Keratinocyte (primary cell): Measurements from ENCODE around the gene HOXB4. TPM values are rescaled to one million over a fixed set of nuclear protein-coding genes. Genes with fewer than 3 reads are reported as not detected.

ENCODE experiments used
- DNase-seq: peaks from one replicate; pipeline ENCODE4 v3.0.0-alpha.2; 2011; ENCODE audit warnings: low read depth, missing footprints, low spot score
- FAIRE-seq: peaks from 2 replicates; lab custom pipeline; 2011; peaks lifted over from hg19 to GRCh38; lab: Jason Lieb, UNC
- H2AFZ ChIP-seq: 2 replicates; pipeline ENCODE4 v1.6.0; 2012; ENCODE audit warnings: low read length, control low read depth, inconsistent platforms; ENCODE audit not compliant: control insufficient read depth
- H3K27ac ChIP-seq: 2 replicates; pipeline ENCODE4 v1.5.1; 2011; ENCODE audit warnings: low read length; ENCODE audit not compliant: control insufficient read depth, insufficient read depth
- H3K27me3 ChIP-seq: 3 replicates; pipeline ENCODE4 v1.6.0; 2011; ENCODE audit warnings: low read length; ENCODE audit not compliant: control insufficient read depth, insufficient read depth; ENCODE audit errors: extremely low read depth
- H3K36me3 ChIP-seq, 2 experiments: 2 replicates in 1 of 2; 3 replicates in 1 of 2; pipeline ENCODE4 v1.5.1; 2011; ENCODE audit warnings: low read length in 2 of 2, mild to moderate bottlenecking in 1 of 2; ENCODE audit not compliant: control insufficient read depth in 2 of 2, insufficient read depth in 2 of 2; ENCODE audit errors: extremely low read depth in 1 of 2
- H3K4me1 ChIP-seq: 3 replicates; pipeline ENCODE4 v1.5.1; 2011; ENCODE audit warnings: low read length; ENCODE audit not compliant: control insufficient read depth, insufficient read depth; ENCODE audit errors: extremely low read depth
- H3K4me2 ChIP-seq: 3 replicates; pipeline ENCODE4 v1.6.0; 2011; ENCODE audit warnings: low read depth, low read length; ENCODE audit not compliant: control insufficient read depth, insufficient read depth; ENCODE audit errors: extremely low read depth
- H3K4me3 ChIP-seq, 3 experiments: fragments of 200-600 bp in 1 of 3; sonication (generic) in 1 of 3; 2 replicates in 2 of 3; 3 replicates in 1 of 3; pipeline ENCODE4 v1.5.1; 2011 to 2016; ENCODE audit warnings: low read length in 3 of 3, mild to moderate bottlenecking in 3 of 3, control low read depth in 2 of 3, inconsistent platforms in 1 of 3, low read depth in 1 of 3, mixed read lengths in 1 of 3, mixed run types in 1 of 3, moderate library complexity in 1 of 3; ENCODE audit not compliant: control insufficient read depth in 2 of 3, insufficient read depth in 2 of 3; ENCODE audit errors: extremely low read depth in 1 of 3
- H3K79me2 ChIP-seq: 2 replicates; pipeline ENCODE4 v1.6.0; 2012; ENCODE audit warnings: low read length; ENCODE audit not compliant: control insufficient read depth, insufficient read depth
- H3K9ac ChIP-seq: 3 replicates; pipeline ENCODE4 v1.6.0; 2011; ENCODE audit warnings: low read length; ENCODE audit not compliant: control insufficient read depth, insufficient read depth; ENCODE audit errors: extremely low read depth
- H3K9me1 ChIP-seq: 3 replicates; pipeline ENCODE4 v1.6.0; 2011; ENCODE audit warnings: low read length; ENCODE audit not compliant: control insufficient read depth, insufficient read depth; ENCODE audit errors: extremely low read depth
- H3K9me3 ChIP-seq: 2 replicates; pipeline ENCODE4 v1.5.1; 2012; ENCODE audit warnings: low read depth, low read length; ENCODE audit not compliant: control insufficient read depth
- H4K20me1 ChIP-seq: 3 replicates; pipeline ENCODE4 v1.6.0; 2011; ENCODE audit warnings: low read length; ENCODE audit not compliant: control insufficient read depth, insufficient read depth; ENCODE audit errors: extremely low read depth
- CTCF ChIP-seq, 3 experiments: IDR thresholded peaks in 1 of 3; conservative IDR thresholded peaks in 1 of 3; optimal IDR thresholded peaks in 1 of 3; 2 replicates in 2 of 3; 3 replicates in 1 of 3; pipeline versions ENCODE3 to v1.5.1; 2011; ENCODE audit warnings: low read length in 3 of 3, mild to moderate bottlenecking in 3 of 3, moderate library complexity in 2 of 3, control low read depth in 1 of 3, inconsistent platforms in 1 of 3; ENCODE audit not compliant: insufficient read depth in 2 of 3; ENCODE audit errors: extremely low read depth in 1 of 3
- EZH2 ChIP-seq: IDR thresholded peaks from one replicate; pipeline ENCODE4 v1.6.1; 2012; ENCODE audit warnings: inconsistent platforms, mild to moderate bottlenecking, low read length, moderate library complexity
- dilution Hi-C: fragments of 300-500 bp; cut with MboI; formaldehyde crosslinking; loops from one replicate; pipeline ENCODE4 v1.7.0; 2020; ENCODE audit warnings: low sequenced_read_pairs; ENCODE audit not compliant: extremely low pct_ligation_motif_present
- polyA plus RNA-seq, 5 experiments: library from polyadenylated mRNA; depleted of rRNA in 3 of 5; stranded (reverse) in 3 of 5; stranded (forward) in 1 of 5; unstranded in 1 of 5; fragments of >200 nt; gene quantifications; 1 replicate in 1 of 5; 2 replicates in 3 of 5; 3 replicates in 1 of 5; pipeline versions ENCODE4 v1.2.1 to v1.2.3, GENCODE V29; 2011 to 2012; ENCODE audit warnings: missing spikeins in 2 of 5, low read depth in 1 of 5, low replicate concordance in 1 of 5

The HOXB4 gene
- polyA plus RNA-seq, 1 donor (not counting 4 experiments of a cell fraction or from before 2014, with no cell fraction given), result 0.59 TPM

- peak overlapping the region; percentile 69 for H3K9ac ChIP-seq
- peak overlapping the region; percentile 90 for H3K4me2 ChIP-seq
- TF ChIP-seq CTCF (optimal IDR thresholded peaks at IDR 0.05 in 1 of 3, IDR thresholded peaks at IDR 0.05 in 1 of 3, conservative IDR thresholded peaks at IDR 0.05 in 1 of 3; ENCODE audit: extremely low read depth in 1 of 3, insufficient read depth in 2 of 3, low read length in 3 of 3) (no peak), EZH2 (no peak)
- H3K79me2 ChIP-seq, result no peaks in the 10 kb centered on the region
- FAIRE-seq, result no peak
- no peaks in the 10 kb centered on the region for H4K20me1 ChIP-seq
- dilution Hi-C loops, result no loop called here
- peak overlapping the region; percentile 51 to 78 (median 67) for H3K4me3 ChIP-seq
- H3K9me1 ChIP-seq, result peaks cover 2% of the 10 kb centered on the region
- no peak overlapping the region for H3K27ac ChIP-seq
- H3K27me3 ChIP-seq, result peaks cover 90% of the 10 kb centered on the region
- H3K36me3 ChIP-seq, result no peaks in the 10 kb centered on the region
- H3K4me1 ChIP-seq, result peaks cover 8% of the 10 kb centered on the region
- DNase-seq, result no peak
- no peaks in the 10 kb centered on the region for H3K9me3 ChIP-seq
- H2AFZ ChIP-seq, result peak overlapping the region; percentile 84
Measured at GRCh38 chr17:48611213-48611612, 33.1 kb upstream of the HOXB4 start.

- peak within 1 kb of the TSS; percentile 51 to 78 (median 67) for H3K4me3 ChIP-seq
- H3K4me1 ChIP-seq, result peaks cover 8% of the 10 kb centered on the region
- no peaks in the 10 kb centered on the region for H3K9me3 ChIP-seq
- peak within 1 kb of the TSS; percentile 69 for H3K9ac ChIP-seq
- FAIRE-seq (no peak), DNase-seq (no peak)
- H3K4me2 ChIP-seq, result peak within 1 kb of the TSS; percentile 90
- TF ChIP-seq EZH2, result peak; percentile 52
- TF ChIP-seq CTCF (optimal IDR thresholded peaks at IDR 0.05 in 1 of 3, IDR thresholded peaks at IDR 0.05 in 1 of 3, conservative IDR thresholded peaks at IDR 0.05 in 1 of 3; ENCODE audit: extremely low read depth in 1 of 3, insufficient read depth in 2 of 3, low read length in 3 of 3), result no peak
- H3K27ac ChIP-seq, result peak within 1 kb of the TSS; percentile 2
- no peaks in the 10 kb centered on the region for H3K9me1 ChIP-seq
- no peaks in the 10 kb centered on the region for H4K20me1 ChIP-seq
- H3K27me3 ChIP-seq, result peaks cover 90% of the 10 kb centered on the region
- no peaks in the 10 kb centered on the region for H3K36me3 ChIP-seq
- H2AFZ ChIP-seq, result peak within 1 kb of the TSS; percentile 84
- dilution Hi-C loops, result no loop called here
- no peaks in the 10 kb centered on the region for H3K79me2 ChIP-seq
Measured at GRCh38 chr17:48610282-48611211, 32.4 kb upstream of the HOXB4 start, which contains the start of gene HOXB7. HOXB7 (minus strand) TSS chr17:48611017; CDS start chr17:48610918, 99 bp downstream.
